A172 (cell line): ENCODE data around the gene CCDC141. TPM values are rescaled to one million over a fixed set of nuclear protein-coding genes. Genes with fewer than 3 reads are reported as not detected.

Source experiments
- DNase-seq: peaks from one replicate; pipeline ENCODE4 v3.0.0-alpha.2; 2015; ENCODE audit warnings: low spot score
- total RNA-seq: library from RNA; depleted of rRNA; stranded (reverse); fragments of >200 nt; shearing (Covaris generic); gene quantifications from 2 replicates; pipeline ENCODE4 v1.2.3, GENCODE V29; 2014

Gene CCDC141
- total RNA-seq, 1 experiment from 2014 or later, result 0.31 TPM

DNA sequence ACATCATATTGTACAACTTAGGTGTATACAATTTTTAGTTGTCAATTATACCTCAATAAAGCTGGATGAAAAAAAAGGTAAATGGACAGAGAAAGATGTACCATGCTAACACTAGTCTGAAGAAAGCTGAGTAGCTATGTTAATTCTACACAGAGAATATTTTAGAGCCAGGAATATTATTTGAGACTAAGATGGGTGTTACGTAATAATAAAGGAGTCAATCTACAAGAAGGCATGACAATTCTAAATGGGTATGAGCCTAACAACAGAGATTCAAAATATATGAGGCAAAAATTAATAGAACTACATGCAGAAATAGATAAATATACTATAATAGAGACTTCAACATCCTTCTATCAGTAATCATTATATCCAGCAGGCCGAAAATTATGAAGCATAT is 69.1 kb downstream of the CCDC141 start:
- no peak for DNase-seq

DNA sequence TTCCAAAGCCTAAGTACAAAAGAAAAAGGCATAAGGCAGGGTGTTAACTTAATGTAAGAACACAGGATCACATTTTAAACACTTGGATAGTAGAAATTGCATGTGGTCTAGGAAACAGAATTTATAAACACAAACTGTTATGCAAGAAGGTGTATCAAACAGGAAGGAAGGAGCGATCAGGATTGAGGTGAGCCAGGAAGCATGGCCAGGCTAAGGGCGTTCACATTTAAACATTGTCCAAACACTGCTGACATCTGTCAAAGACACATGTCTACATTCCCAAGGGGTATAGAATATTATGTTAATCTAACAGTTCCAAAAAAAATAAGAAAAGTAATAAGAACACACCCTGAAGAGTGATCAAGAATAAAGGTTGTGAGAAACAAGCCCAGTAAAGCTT is 71.3 kb downstream of the CCDC141 start:
- DNase-seq, result no peak

DNA sequence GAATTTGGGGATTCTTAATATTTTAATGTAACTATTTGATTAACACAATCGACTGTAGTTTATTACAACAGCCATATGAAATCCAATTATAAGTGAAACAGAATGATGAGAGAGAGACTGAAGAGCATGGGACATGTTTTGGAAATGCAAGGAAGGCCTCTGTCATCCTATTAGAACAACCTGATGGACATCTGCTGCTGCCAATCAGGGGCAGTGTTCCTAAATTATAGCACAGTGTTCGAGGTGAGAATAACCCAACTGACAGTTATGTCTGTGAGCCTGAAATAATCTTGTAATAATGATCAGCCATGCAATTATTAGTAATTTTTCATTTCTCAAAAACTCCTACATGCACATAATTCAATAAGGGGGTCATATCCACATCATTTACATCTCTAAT is 73.6 kb downstream of the CCDC141 start:
- no peak for DNase-seq

DNA sequence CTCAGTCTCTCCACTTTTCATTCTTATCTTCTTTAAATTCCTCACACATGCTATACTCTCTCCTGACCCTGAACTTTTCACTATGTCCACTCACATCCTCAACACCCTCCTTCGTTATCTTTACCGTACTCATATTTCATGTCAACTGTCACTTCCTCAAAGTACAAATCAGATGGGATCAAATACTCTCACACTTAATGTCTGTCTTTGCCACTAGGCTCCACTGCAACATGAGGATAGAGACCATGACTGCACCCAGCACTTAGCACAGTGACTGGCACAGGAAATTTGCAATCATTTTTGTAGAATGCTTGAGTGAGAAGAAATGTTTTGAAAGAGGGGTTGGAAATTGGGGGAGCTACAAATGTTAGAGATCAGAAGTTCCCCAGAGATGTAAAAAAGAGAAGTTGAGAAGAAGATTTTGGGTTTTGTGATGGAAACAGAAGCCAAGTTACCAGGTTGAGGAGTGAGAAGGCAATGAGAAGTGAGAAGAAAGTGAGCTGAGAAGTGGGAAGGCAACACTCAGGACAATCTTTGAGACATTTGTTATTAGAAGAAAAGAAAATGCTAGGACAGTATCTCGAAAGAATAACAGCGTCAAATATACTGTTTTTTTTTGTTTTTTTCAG is 87.0 kb downstream of the CCDC141 start:
- DNase-seq, result no peak

DNA sequence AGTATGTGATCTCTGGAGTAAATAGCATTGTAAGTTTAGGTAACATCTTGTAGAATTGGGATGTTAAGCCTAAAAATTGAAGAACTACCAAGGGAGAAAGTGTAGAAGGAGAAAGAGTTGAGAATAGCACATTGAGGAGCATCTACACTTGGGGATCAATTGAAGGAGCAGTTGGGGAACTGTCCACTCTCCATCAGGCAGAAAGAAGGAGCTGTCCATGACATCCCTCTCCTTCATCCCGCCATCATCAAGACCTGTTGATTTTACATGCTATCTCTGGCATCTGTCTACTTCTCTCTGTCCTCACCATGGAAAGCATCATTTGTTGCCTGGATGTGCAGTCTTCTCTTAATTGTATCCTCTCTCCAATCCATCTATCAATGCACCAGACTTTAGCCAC is 87.8 kb downstream of the CCDC141 start:
- DNase-seq, result peak; percentile 6

DNA sequence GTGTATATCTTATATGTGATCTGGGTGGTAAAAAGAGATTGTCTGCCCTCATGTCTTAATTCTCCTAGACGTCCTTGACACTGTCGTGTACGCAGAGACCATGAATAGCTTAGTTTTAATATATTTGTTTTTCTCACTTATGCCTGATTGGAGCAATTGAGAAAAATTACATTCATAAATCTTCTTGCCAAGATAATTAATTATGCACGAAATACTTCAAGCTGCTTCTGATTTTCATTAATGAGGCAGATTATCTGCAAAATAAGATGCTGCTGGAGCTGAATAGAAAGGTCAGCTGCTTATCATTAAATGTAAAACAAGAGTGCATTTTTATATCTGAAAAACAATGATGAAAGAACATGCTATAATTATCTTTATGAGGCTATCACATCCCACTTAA is 95.9 kb downstream of the CCDC141 start:
- DNase-seq, result no peak

DNA sequence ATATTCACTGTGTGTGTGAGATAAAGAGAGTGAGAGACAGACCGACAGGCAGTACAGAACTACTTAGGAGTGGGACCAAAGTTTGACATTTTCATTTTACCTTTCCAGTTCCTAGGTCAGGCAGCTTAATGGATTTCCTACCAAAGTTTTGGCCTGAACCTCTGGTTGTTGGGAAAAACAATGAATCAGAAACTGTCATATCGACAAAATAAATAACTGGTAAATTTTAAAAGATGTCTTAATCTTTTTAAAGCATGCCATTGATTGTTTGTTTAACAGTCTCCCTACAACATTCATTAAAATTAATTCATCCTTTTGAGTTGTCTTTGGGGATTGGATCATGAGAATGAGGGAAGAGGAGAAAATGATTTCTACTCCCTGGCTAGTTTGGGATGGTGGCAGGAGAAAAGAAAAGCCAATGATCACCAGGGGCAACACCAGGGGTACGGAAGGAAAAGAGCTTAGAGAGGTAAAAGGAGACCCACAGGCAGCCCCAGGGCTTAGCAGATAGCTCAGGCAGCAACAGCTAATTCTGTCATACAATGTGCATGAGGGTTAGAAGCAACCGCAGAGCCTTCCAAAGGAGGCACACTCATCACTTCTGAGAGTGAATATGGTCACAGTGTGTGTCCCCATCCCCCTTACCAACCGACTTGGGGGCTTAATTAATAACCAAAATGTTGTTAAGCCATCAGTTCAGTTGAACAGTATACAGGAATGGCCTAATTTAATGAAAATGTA is 98.5 kb downstream of the CCDC141 start:
- no peak for DNase-seq

DNA sequence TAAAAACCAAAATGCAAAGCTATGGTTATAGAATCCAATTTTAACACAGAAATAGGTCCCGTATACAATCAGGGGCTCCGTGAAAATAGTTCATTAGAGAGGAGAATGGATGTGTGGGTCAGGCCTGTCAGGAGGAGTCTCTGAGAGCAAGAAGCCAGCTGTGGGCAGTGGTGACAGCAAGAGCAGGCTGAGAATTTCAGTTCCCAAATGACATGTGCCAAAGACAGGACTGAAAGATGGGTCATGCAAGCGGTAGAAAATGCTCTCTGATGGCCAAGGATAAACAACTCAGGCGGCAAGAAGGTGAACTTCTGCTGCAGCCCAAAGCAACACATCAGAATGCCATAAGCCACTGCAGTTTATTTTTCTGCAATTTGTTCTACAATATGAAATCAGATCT is 100.4 kb downstream of the CCDC141 start:
- DNase-seq, result no peak

DNA sequence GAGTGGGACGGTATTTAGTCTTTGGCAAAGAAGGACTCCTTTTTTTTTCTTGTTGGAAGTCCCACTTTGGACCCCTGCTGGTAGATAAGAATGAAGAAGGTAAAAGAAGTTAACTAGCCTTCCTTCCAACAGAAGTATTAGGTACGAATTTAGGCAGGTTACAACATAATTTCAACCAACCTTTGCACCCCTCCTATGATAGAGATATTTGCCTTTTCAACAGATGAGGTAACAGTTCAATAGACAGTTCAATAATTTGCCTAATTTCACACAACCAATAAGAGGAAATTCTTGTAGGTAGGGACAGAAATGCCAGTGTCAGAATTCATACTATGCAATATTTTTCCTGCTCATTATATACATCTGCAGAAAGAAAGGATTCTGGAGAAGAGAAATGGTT is 100.8 kb downstream of the CCDC141 start:
- DNase-seq, result no peak

DNA sequence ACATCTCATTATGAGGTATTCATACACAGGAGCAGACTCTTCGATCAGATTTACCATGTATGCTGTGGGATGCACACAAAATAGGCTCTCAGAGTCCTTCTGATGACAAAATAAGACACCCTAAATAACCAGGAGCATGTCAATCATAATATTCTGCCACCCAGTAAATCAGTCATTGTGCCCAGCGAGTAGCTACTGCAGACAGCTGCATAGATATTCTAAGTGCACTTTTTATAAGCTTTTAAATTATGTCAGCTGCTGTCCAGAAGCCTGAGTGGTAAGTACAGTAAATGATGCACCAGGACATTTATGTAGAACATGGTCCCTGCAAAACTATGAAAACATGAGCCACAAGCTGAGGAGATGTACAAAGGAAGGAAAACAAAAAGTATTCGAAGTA is 102.9 kb downstream of the CCDC141 start:
- no peak for DNase-seq

DNA sequence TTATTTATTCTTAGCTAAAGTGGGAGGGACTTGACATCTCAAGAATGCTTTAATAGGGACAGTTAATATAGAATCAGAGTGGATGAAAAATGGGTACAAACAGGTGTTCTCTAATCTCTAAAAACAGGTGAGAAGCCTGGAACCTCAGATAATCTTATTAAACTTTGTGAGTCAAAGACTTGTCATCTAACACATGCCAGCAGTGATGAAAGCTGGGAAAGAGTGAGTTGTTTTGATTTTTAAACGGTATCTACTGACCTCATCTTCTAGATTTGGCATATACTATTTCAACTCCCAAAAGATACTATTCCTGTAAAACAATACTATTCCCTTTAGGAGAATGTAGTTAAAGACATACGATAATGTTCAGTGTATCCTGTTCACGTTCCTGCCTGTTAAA is 103.4 kb downstream of the CCDC141 start:
- DNase-seq, result no peak

DNA sequence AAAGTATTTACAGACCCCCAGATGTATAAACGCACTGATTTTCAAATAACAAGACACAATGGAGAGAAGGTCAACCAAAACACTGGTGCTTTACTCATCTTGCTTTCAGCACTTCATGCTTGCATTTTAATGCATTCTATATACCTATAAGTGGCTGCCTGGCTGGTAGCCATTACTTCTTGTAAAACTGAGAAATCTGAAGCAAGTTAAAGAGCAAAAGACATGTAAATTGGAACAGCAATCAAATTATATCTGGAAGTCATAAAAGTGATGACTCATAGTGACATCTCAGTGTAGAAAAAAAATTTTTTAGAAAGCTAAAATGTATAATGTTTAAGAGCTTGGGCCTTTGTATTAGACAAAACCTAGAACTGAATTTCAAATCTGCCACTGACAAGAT is 106.2 kb downstream of the CCDC141 start:
- DNase-seq, result no peak

DNA sequence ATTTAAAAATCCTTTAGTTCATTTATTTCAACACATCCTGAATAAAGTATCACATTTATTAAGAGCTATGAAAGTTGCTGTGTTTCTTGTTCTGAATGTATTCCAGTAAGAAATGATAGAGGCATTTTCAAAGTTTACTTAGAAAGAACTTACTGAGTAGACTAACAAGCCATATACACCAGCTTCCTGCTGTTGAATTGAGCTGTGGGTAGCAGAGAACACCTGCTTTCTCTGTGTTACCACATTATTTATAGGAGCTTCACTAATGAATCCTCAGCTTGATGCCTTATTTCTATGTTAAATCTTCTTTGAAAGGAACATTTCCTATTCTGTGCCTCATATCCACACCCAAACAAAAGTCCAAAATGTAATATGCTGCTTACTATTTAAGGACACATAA is 115.4 kb downstream of the CCDC141 start:
- DNase-seq, result no peak

DNA sequence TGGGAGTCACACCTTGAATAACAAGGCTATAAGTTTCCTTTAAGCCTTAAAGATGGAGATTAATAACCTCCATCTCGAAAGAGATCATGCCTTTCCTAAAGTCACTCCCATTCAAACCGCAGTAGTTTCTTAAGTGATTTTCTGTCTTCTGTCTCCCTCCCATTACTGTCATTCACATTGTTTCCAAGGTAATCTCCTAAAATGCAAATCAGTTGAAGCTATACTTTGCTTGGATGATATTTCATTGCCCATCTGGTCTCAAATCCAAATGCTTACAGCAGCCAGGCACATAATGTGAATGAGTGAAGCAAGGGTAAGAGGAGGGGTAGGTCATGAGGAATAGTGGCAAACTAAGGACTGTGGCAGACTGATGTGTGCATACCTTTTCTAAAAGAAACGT is 116.4 kb downstream of the CCDC141 start:
- DNase-seq, result no peak

DNA sequence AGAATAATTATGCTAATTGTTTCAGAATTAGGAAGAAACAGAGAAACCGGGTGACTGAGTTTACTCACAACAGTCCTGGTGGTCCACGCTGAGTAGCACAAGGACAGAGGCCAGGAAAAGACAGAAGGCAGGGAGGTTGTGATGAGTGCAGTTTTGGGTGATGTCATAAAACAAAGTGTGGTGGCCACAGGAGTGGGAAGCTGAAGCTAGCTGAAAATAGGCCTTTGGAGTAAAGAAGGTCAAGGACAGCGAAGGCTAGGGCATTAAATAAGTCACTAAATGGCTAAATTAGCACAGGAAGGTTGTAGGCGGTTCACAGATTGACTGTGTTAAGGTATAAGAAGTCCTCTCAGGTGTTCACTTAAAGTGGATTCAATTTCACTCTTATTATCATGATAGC is 121.9 kb downstream of the CCDC141 start:
- no peak for DNase-seq

DNA sequence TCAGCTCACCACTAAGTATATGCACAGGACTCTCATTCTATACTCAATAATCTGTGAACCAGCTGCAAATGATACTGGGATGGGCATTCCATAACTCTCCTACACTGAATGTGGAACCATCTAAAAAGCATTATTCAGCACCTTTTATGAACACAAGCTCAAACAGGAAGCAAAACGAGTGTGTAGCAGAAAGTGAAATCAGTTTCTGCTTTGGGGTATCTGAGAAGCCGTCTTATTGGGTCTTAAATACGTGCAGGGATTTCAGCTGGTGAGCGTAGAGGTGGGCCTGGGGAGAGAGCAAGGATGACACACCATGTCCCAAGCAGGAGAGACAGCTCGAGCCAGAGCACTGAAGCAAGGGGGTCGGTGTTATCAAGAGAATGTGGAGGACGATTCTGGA is 122.8 kb downstream of the CCDC141 start:
- no peak for DNase-seq

DNA sequence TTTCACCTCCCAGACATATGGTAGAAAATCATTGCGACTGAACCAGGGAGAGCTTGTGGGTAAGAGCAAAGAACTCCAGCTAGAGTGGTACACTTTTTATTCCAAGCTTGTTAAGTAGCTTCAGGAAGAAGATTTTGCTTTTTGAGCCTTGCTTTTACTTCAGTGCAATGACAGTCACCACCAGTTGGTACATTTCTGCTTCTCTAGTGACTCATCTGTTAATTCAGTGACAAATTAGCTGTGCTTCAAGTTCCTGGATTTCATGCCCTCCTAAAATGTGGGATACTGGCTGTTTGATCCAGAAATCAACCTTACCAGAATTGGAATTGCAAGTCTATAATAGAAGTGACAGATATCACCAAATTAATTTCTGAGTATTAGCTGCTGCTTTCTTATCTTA is 125.1 kb downstream of the CCDC141 start:
- DNase-seq, result no peak

DNA sequence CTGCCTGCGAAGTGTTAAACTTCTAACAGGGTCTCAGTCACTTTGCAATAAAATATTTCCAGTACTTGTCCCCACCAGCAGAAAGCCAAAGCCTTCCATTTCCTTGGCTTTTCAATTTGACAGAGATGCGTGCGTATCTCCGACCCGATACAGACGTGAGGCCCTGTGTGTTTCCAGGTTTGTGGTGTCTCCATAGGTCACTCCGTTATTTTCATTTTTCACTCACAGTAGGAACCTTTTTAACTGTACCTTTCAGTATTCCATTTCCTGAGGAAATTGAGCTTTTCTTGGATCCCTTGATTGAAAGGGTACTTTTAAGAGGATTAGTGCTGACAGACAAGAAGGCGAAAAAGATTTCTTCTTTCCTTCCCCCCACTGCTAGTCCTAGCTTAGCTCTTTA is 126.4 kb downstream of the CCDC141 start:
- DNase-seq, result no peak

DNA sequence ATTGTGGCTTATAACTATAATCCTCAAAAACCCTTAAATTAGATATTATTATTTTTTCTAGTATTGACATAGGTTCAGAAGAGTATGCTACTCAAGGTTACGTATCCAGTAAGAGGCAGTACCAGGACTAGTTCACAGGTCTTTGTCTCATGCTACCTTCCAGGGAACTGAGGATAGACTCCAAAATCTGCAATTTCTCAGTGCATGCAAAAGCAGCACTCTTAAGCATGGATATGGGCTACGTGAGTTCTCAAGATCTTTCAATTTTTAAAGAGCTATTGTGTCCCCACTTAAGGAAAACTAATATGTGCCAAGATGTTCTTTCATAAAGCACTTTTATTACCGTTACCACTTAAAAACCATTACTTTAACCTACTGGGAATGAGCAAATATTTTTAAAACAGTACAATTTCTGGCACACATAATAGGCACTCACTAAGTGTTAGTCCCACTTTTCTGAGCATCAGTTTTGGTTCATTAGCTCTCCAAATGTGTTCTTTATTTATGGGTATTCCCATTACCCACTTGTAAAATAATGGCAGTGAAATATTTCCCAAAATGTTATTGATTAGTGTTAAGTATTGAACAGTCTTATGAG is 128.9 kb downstream of the CCDC141 start:
- no peak for DNase-seq

DNA sequence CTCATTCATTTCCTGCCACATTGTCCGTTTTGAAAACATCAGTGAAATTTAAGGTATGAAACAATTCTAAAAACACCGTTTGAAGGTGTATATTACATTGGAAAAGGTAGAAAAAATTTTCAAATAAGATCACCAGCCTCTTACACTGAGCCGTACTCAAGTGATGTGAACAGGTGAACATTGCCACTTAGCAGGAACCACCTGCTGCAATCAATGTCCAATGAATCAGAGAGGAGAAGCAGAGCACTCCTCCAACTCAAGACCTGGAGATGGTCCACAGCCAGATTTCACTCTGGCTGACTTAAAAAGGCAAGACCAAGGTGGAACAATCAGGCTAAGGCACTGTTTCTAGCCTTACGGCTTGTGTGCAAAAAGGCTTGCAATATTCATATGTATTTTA is 132.4 kb downstream of the CCDC141 start:
- DNase-seq, result no peak

DNA sequence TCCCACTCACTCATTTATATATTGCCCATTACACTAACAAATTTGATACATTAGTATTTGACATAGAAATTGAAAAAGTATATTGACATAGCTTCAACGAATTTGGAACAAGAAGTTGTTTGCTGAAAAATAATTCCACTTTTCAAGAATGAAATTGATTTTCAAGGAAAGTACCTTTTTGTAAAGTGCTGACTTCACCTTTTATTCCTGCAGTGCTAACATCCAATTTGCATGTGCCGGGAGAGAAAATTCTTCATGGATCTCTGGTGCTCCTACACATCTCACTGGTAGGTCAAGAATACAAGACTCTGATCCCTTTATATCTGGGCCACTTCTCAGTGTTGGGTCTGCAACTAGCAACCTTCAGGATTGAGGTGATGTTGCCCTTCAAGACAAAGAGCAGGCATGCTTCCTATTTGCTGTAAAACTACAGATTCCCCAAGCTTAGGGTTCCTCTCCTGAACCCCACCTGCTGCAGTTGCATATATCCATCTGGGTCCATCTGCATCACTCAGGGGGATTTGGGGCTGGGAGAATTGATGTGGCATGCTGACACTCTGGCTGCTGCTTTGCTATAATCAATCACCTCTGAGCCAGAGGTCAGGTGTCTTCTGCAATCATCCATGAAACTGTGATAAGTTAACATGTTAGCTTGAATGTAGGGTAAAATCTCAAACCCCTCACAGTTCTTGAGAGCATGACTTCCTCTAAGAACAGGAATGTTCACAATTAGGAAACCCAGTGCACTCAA is 134.3 kb downstream of the CCDC141 start:
- no peak for DNase-seq

DNA sequence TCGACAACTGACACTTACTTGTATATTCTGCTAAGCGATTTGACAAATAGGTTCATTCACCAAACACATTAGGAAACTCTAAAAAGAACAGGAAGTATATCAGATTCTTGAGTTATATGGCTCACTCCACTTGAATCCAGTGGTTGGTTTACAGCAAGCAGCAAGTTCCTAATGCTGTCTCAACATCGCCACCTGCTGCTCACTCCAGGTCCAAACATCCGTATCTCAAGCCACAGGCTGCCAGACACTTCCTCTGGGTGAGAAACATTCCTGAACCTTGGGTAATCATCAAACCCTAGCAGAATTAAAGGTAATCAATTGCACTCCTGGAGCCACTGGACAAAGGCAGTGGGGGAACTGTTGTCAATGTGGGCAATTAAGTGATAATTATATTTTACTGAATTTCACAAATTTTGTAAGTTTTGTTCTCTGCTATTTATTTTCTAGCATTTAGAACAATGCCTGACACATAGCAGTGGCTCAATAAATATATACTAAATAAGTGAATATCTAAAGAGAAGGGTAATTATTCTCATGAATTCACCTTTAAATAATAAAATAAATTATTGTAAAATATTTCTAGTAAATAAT is 135.6 kb downstream of the CCDC141 start:
- peak; percentile 85 for DNase-seq
